HL-60/S4 (cell line): ENCODE data around the gene ELAVL2.

ENCODE experiments used
- in situ Hi-C: fragments of 300-500 bp; cut with MboI; formaldehyde crosslinking; loops from 2 replicates; pipeline ENCODE4 v1.14.3; 2022; ENCODE audit warnings: low sequenced_read_pairs

Gene ELAVL2

GRCh38 chr9:23774266-23774665, 51.8 kb downstream of the ELAVL2 start:
- in situ Hi-C loops: no loop called here

- in situ Hi-C loops: no loop called here
Observed at GRCh38 chr9:23772385-23772783, 53.7 kb downstream of the ELAVL2 start.

GRCh38 chr9:23771746-23772384, 54.2 kb downstream of the ELAVL2 start:
- in situ Hi-C loops: no loop called here

- in situ Hi-C loops: no loop called here
Observed at GRCh38 chr9:23769307-23769935, 56.6 kb downstream of the ELAVL2 start.

- in situ Hi-C loops: no loop called here
Observed at GRCh38 chr9:23768861-23769260, 57.2 kb downstream of the ELAVL2 start.

- in situ Hi-C loops: no loop called here
Observed at GRCh38 chr9:23766613-23767012, 59.4 kb downstream of the ELAVL2 start.

GRCh38 chr9:23765561-23765960, 60.5 kb downstream of the ELAVL2 start:
- in situ Hi-C loops: no loop called here

- in situ Hi-C loops: no loop called here
Observed at GRCh38 chr9:23764219-23764618, 61.8 kb downstream of the ELAVL2 start.

- in situ Hi-C loops: no loop called here
Observed at GRCh38 chr9:23754551-23754950, 71.5 kb downstream of the ELAVL2 start.

- in situ Hi-C loops: no loop called here
Observed at GRCh38 chr9:23752859-23753258, 73.2 kb downstream of the ELAVL2 start.

- in situ Hi-C loops: no loop called here
Observed at GRCh38 chr9:23751633-23752032, 74.4 kb downstream of the ELAVL2 start.

- in situ Hi-C loops: no loop called here
Observed at GRCh38 chr9:23750808-23751207, 75.2 kb downstream of the ELAVL2 start.

GRCh38 chr9:23747088-23748075, 78.7 kb downstream of the ELAVL2 start:
- in situ Hi-C loops: no loop called here

- in situ Hi-C loops: no loop called here
Observed at GRCh38 chr9:23746317-23746716, 79.7 kb downstream of the ELAVL2 start.

GRCh38 chr9:23743036-23743435, 83.0 kb downstream of the ELAVL2 start:
- in situ Hi-C loops: no loop called here

- in situ Hi-C loops: no loop called here
Observed at GRCh38 chr9:23741351-23741750, 84.7 kb downstream of the ELAVL2 start.

GRCh38 chr9:23740531-23740930, 85.5 kb downstream of the ELAVL2 start:
- in situ Hi-C loops: no loop called here

- in situ Hi-C loops: no loop called here
Observed at GRCh38 chr9:23739753-23740152, 86.3 kb downstream of the ELAVL2 start.

- in situ Hi-C loops: no loop called here
Observed at GRCh38 chr9:23736293-23736692, 89.7 kb downstream of the ELAVL2 start.

- in situ Hi-C loops: no loop called here
Observed at GRCh38 chr9:23733495-23734078, 92.5 kb downstream of the ELAVL2 start.

GRCh38 chr9:23731353-23731752, 94.7 kb downstream of the ELAVL2 start:
- in situ Hi-C loops: no loop called here
